Neural crest cell (in vitro differentiated cells): ENCODE measurements around the gene IFFO2. TPM values are rescaled to one million over a fixed set of nuclear protein-coding genes. Genes with fewer than 3 reads are reported as not detected.
A peak's percentile ranks its signal among the peaks of the same experiment; 100 is the strongest.
"Not testable (repeated sequence)": the region's sequence is repeated elsewhere in the genome, so short reads cannot be mapped to it uniquely, and the experiment has no call there.

ENCODE experiments used
- DNase-seq: peaks from one replicate; pipeline ENCODE4 v3.0.0; 2021; ENCODE audit warnings: low read depth, mixed read lengths, low spot score
- H3K27ac Mint-ChIP-seq: one replicate; pipeline ENCODE4 v1.8.0; 2021; ENCODE audit warnings: mild to moderate bottlenecking, mixed read lengths; ENCODE audit not compliant: unreplicated experiment
- H3K27me3 Mint-ChIP-seq: 2 replicates; pipeline ENCODE4 v1.8.0; 2021; ENCODE audit warnings: low read depth, mild to moderate bottlenecking, mixed read lengths
- H3K36me3 Mint-ChIP-seq: 2 replicates; pipeline ENCODE4 v1.8.0; 2021; ENCODE audit warnings: low read depth, mild to moderate bottlenecking, mixed read lengths
- H3K4me1 Mint-ChIP-seq: 2 replicates; pipeline ENCODE4 v1.8.0; 2021; ENCODE audit warnings: mixed read lengths
- H3K4me3 Mint-ChIP-seq: one replicate; pipeline ENCODE4 v1.8.0; 2021; ENCODE audit warnings: mild to moderate bottlenecking, mixed read lengths
- H3K9me3 Mint-ChIP-seq: 2 replicates; pipeline ENCODE4 v1.8.0; 2021; ENCODE audit warnings: mixed read lengths
- total RNA-seq: library from RNA; stranded (reverse); gene quantifications from 2 replicates; pipeline ENCODE4 v1.2.1, GENCODE V29; 2021
- TF ChIP-seq, protein P1 (sequence below): fragments of 200-600 bp; sonication (generic); conservative IDR thresholded peaks from 2 replicates; pipeline ENCODE4 v1.5.0; 2021; ENCODE audit warnings: antibody characterized with exemption, mild to moderate bottlenecking

The IFFO2 gene
- total RNA-seq, 1 donor from 2014 or later, result 9.9 TPM

- Mint-ChIP-seq H3K9me3 (no peaks in the 10 kb centered on the region), H3K4me3 (no peak overlapping the region), H3K27ac (peak overlapping the region; percentile 29), H3K36me3 (no peaks in the 10 kb centered on the region), H3K4me1 (peaks cover 19% of the 10 kb centered on the region), H3K27me3 (no peaks in the 10 kb centered on the region)
- TF ChIP-seq, protein P1, sequence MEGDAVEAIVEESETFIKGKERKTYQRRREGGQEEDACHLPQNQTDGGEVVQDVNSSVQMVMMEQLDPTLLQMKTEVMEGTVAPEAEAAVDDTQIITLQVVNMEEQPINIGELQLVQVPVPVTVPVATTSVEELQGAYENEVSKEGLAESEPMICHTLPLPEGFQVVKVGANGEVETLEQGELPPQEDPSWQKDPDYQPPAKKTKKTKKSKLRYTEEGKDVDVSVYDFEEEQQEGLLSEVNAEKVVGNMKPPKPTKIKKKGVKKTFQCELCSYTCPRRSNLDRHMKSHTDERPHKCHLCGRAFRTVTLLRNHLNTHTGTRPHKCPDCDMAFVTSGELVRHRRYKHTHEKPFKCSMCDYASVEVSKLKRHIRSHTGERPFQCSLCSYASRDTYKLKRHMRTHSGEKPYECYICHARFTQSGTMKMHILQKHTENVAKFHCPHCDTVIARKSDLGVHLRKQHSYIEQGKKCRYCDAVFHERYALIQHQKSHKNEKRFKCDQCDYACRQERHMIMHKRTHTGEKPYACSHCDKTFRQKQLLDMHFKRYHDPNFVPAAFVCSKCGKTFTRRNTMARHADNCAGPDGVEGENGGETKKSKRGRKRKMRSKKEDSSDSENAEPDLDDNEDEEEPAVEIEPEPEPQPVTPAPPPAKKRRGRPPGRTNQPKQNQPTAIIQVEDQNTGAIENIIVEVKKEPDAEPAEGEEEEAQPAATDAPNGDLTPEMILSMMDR, result no peak
- DNase-seq, result no peak
Observed at GRCh38 chr1:18893120-18893519, 63.4 kb downstream of the IFFO2 start.

- DNase-seq, H3K4me3 Mint-ChIP-seq, H3K36me3 Mint-ChIP-seq, H3K9me3 Mint-ChIP-seq, H3K27me3 Mint-ChIP-seq: not testable (repeated sequence)
- Mint-ChIP-seq H3K27ac (peak overlapping the region; percentile 71), H3K4me1 (peaks cover 19% of the 10 kb centered on the region)
Observed at GRCh38 chr1:18891858-18892257, 64.6 kb downstream of the IFFO2 start.

- Mint-ChIP-seq H3K4me1 (peaks cover 19% of the 10 kb centered on the region), H3K4me3 (no peak overlapping the region), H3K27ac (peak overlapping the region; percentile 43), H3K27me3 (no peaks in the 10 kb centered on the region), H3K9me3 (no peaks in the 10 kb centered on the region), H3K36me3 (no peaks in the 10 kb centered on the region)
- TF ChIP-seq, protein P1, result no peak
- DNase-seq, result no peak
Observed at GRCh38 chr1:18891426-18891780, 65.1 kb downstream of the IFFO2 start.

DNA sequence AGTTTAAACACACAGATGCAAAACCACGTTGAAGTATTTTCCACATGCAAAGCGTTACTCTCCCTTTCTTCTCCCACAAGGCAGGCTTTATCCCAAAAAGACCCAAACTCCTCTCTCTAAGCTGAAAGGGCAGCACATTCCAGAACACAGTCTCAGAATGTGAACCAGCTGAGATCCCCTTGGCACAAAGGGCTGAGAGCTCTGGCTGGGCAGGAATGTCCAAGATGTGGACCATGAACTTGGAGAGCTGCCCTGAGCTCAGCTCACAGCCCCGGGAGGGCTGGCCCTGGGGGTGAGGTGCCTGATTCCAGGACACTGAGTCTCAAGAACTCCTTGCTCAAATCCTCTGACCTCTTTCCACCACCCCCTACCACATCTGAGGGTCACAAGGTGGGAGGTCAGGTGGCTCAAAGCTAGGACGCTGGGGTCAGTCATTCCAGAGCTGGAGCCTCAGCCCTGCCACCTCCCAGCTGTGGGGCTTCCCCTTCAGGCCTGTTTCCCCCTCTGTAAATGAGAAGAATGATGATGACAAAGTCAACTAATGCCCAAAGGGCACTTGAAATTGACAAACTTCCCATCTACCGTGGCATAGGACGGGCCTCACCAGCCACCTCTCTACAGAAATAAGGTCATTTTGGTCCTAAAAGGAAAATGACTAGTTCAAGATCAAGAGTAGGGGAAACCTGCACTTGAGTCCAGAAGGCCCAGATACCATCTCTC is 65.6 kb downstream of the IFFO2 start:
- DNase-seq, result no peak
- Mint-ChIP-seq H3K27me3 (no peaks in the 10 kb centered on the region), H3K36me3 (no peaks in the 10 kb centered on the region), H3K9me3 (no peaks in the 10 kb centered on the region), H3K4me1 (peaks cover 19% of the 10 kb centered on the region), H3K27ac (peak overlapping the region; percentile 43), H3K4me3 (no peak overlapping the region)
- TF ChIP-seq, protein P1, result no peak

- no peak overlapping the region for H3K27ac Mint-ChIP-seq
Observed at GRCh38 chr1:18886003-18886335, 70.5 kb downstream of the IFFO2 start.

More at GRCh38 chr1:18886003-18886335, 70.5 kb downstream of the IFFO2 start:
- TF ChIP-seq, protein P1, result no peak
- no peaks in the 10 kb centered on the region for H3K9me3 Mint-ChIP-seq
- H3K36me3 Mint-ChIP-seq, result no peaks in the 10 kb centered on the region
- H3K4me3 Mint-ChIP-seq, result no peak overlapping the region
- no peaks in the 10 kb centered on the region for H3K4me1 Mint-ChIP-seq
- no peak for DNase-seq
- no peaks in the 10 kb centered on the region for H3K27me3 Mint-ChIP-seq
